Measurements from ENCODE around the gene HTR1B.
A peak's percentile ranks its signal among the peaks of the same experiment; 100 is the strongest.

HTR1B gene

GRCh38 chr6:77445214-77445613 is 18.1 kb downstream of the HTR1B start:
- no peak for TF ChIP-seq CTCF (IDR thresholded peaks at IDR 0.05; ENCODE audit: low read depth, low read length)
- no peak overlapping the region for H3K27ac ChIP-seq
- H3K9me3 ChIP-seq (ENCODE audit: severe bottlenecking) = no peaks in the 10 kb centered on the region
- H3K4me3 ChIP-seq (ENCODE audit: low read depth, low read length) = no peak overlapping the region
- DNase-seq = no peak
- no peaks in the 10 kb centered on the region for H3K36me3 ChIP-seq
- no peaks in the 10 kb centered on the region for H3K27me3 ChIP-seq (ENCODE audit: insufficient read depth, low read depth, severe bottlenecking)

GRCh38 chr6:77440206-77440976 is 22.9 kb downstream of the HTR1B start:
- Histone ChIP-seq H3K27me3 (ENCODE audit: insufficient read depth, low read depth, severe bottlenecking) (no peaks in the 10 kb centered on the region), H3K9me3 (ENCODE audit: severe bottlenecking) (no peaks in the 10 kb centered on the region), H3K36me3 (no peaks in the 10 kb centered on the region), H3K27ac (no peak overlapping the region), H3K4me3 (ENCODE audit: low read depth, low read length) (no peak overlapping the region)
- no peak for DNase-seq
- TF ChIP-seq CTCF (IDR thresholded peaks at IDR 0.05; ENCODE audit: low read depth, low read length) = no peak

GRCh38 chr6:77433888-77434287 is 29.4 kb downstream of the HTR1B start:
- no peak for TF ChIP-seq CTCF (IDR thresholded peaks at IDR 0.05; ENCODE audit: low read depth, low read length)
- H3K27ac ChIP-seq = no peak overlapping the region

GRCh38 chr6:77430504-77430903 is 32.8 kb downstream of the HTR1B start:
- no peaks in the 10 kb centered on the region for H3K36me3 ChIP-seq
- H3K27me3 ChIP-seq (ENCODE audit: insufficient read depth, low read depth, severe bottlenecking) = no peaks in the 10 kb centered on the region
- H3K4me3 ChIP-seq (ENCODE audit: low read depth, low read length) = no peak overlapping the region
- no peak for DNase-seq
- no peaks in the 10 kb centered on the region for H3K9me3 ChIP-seq (ENCODE audit: severe bottlenecking)
- no peak for TF ChIP-seq CTCF (IDR thresholded peaks at IDR 0.05; ENCODE audit: low read depth, low read length)
- no peak overlapping the region for H3K27ac ChIP-seq

More at GRCh38 chr6:77433888-77434287, 29.4 kb downstream of the HTR1B start:
- peak; percentile 26 for DNase-seq
- Histone ChIP-seq H3K27me3 (ENCODE audit: insufficient read depth, low read depth, severe bottlenecking) (no peaks in the 10 kb centered on the region), H3K9me3 (ENCODE audit: severe bottlenecking) (no peaks in the 10 kb centered on the region), H3K36me3 (no peaks in the 10 kb centered on the region), H3K4me3 (ENCODE audit: low read depth, low read length) (no peak overlapping the region)

GRCh38 chr6:77425671-77426070 is 37.6 kb downstream of the HTR1B start:
- Histone ChIP-seq H3K4me3 (ENCODE audit: low read depth, low read length) (no peak overlapping the region), H3K36me3 (no peaks in the 10 kb centered on the region), H3K27me3 (ENCODE audit: insufficient read depth, low read depth, severe bottlenecking) (no peaks in the 10 kb centered on the region), H3K27ac (no peak overlapping the region), H3K9me3 (ENCODE audit: severe bottlenecking) (no peaks in the 10 kb centered on the region)
- no peak for TF ChIP-seq CTCF (IDR thresholded peaks at IDR 0.05; ENCODE audit: low read depth, low read length)
- no peak for DNase-seq

- H3K4me3 ChIP-seq (ENCODE audit: low read depth, low read length) = no peak overlapping the region
- H3K36me3 ChIP-seq = no peaks in the 10 kb centered on the region
- no peak for TF ChIP-seq CTCF (IDR thresholded peaks at IDR 0.05; ENCODE audit: low read depth, low read length)
- DNase-seq = no peak
- H3K27me3 ChIP-seq (ENCODE audit: insufficient read depth, low read depth, severe bottlenecking) = no peaks in the 10 kb centered on the region
- H3K27ac ChIP-seq = no peak overlapping the region
- H3K9me3 ChIP-seq (ENCODE audit: severe bottlenecking) = no peaks in the 10 kb centered on the region
These were observed 38.1 kb downstream of the HTR1B start for GRCh38 chr6:77425216-77425615.

Data from WERI-Rb-1 (cell line).